HepG2 (cell line): ENCODE results near the gene ARSB. TPM values are rescaled to one million over a fixed set of nuclear protein-coding genes. Genes with fewer than 3 reads are reported as not detected.
A peak's percentile ranks its signal among the peaks of the same experiment; 100 is the strongest.

Experiments
- ATAC-seq: fragments of 200-7000 bp; cut with Tn5 transposase; 3 replicates; pipeline ENCODE4 v1.9.1; 2020; ENCODE audit warnings: mild to moderate bottlenecking, moderate library complexity
- BruUV-seq: library from RNA; stranded (reverse); fragments of 400-500 nt; replicated peaks from 2 replicates; lab custom pipeline; 2021; lab: Mats Ljungman, UMichigan
- CTCF ChIA-PET: fragments of 300-600 bp; formaldehyde crosslinking; extraction: SDS; loops from one replicate; lab custom pipeline; 2021; ENCODE audit warnings: low total read pairs, inconsistent platforms, low intra/inter-chr PET ratio; lab: Yijun Ruan, JAX
- POLR2A ChIA-PET: fragments of 350-600 bp; sonication (Branson Sonifier 250); formaldehyde crosslinking; loops from one replicate; lab custom pipeline; 2020; ENCODE audit warnings: antibody characterized with exemption, inconsistent platforms; lab: Yijun Ruan, JAX
- DNase-seq: peaks from one replicate; pipeline ENCODE4 v3.0.0-alpha.2; 2015; ENCODE audit warnings: low spot score
- FAIRE-seq: peaks from 3 replicates; lab custom pipeline; 2011; peaks lifted over from hg19 to GRCh38; lab: Jason Lieb, UNC
- H2AFZ ChIP-seq: one replicate; pipeline ENCODE4 v1.6.1; 2011; ENCODE audit warnings: low read length, inconsistent platforms
- H3K27ac ChIP-seq: fragments of 300-600 bp; 3 replicates; pipeline ENCODE4 v1.8.0; 2011; ENCODE audit warnings: mixed run types, mild to moderate bottlenecking, mixed read lengths, low read length, inconsistent platforms; ENCODE audit not compliant: insufficient read depth; ENCODE audit errors: extremely low read length
- H3K27me3 ChIP-seq, 2 experiments: fragments of 200-600 bp in 1 of 2; 2 replicates in 1 of 2; 3 replicates in 1 of 2; pipeline versions ENCODE4 v1.6.0 to v1.8.0; 2011; ENCODE audit warnings: low read length in 2 of 2, mild to moderate bottlenecking in 2 of 2, moderate library complexity in 2 of 2, inconsistent platforms in 1 of 2; ENCODE audit not compliant: insufficient read depth in 2 of 2, control insufficient read depth in 1 of 2
- H3K36me3 ChIP-seq, 2 experiments: fragments of 200-600 bp in 1 of 2; replicated peaks in 1 of 2; 2 replicates in 1 of 2; 3 replicates in 1 of 2; pipeline versions ENCODE4 v1.5.1 to v1.8.0; 2011; ENCODE audit warnings: low read length in 2 of 2, inconsistent platforms in 1 of 2; ENCODE audit not compliant: insufficient read depth in 2 of 2, control insufficient read depth in 1 of 2
- H3K4me1 ChIP-seq: 2 replicates; pipeline ENCODE4 v1.5.1; 2012; ENCODE audit warnings: low read length, inconsistent platforms; ENCODE audit not compliant: insufficient read depth
- H3K4me2 ChIP-seq: 2 replicates; pipeline ENCODE4 v1.6.0; 2011; ENCODE audit warnings: low read depth, low read length, inconsistent platforms
- H3K4me3 ChIP-seq, 3 experiments: fragments of 200-600 bp in 1 of 3; sonication (generic), shearing (Covaris generic) in 1 of 3; replicated peaks in 1 of 3; 2 replicates each; pipeline ENCODE4 v1.5.1; 2011 to 2016; ENCODE audit warnings: low read length in 3 of 3, inconsistent platforms in 2 of 3, low read depth in 2 of 3, mild to moderate bottlenecking in 2 of 3, control low read depth in 1 of 3, mixed read lengths in 1 of 3; ENCODE audit not compliant: insufficient read depth in 1 of 3
- H3K79me2 ChIP-seq: one replicate; pipeline ENCODE4 v1.6.1; 2011; ENCODE audit warnings: low read length, inconsistent platforms; ENCODE audit not compliant: insufficient read depth
- H3K9ac ChIP-seq: 2 replicates; pipeline ENCODE4 v1.6.0; 2011; ENCODE audit warnings: mild to moderate bottlenecking, low read depth, low read length, inconsistent platforms; ENCODE audit not compliant: insufficient read depth
- H3K9me3 ChIP-seq: 2 replicates; pipeline ENCODE4 v1.5.1; 2012; ENCODE audit warnings: mild to moderate bottlenecking, low read length
- H4K20me1 ChIP-seq: 2 replicates; pipeline ENCODE4 v1.6.0; 2011; ENCODE audit warnings: inconsistent platforms, mild to moderate bottlenecking, low read length, moderate library complexity; ENCODE audit not compliant: insufficient read depth
- BRD4 ChIP-seq: sonication (generic); formaldehyde crosslinking; IDR thresholded peaks from 2 replicates; pipeline ENCODE4 v1.4.0; 2020; ENCODE audit warnings: missing genetic modification reagents
- HOXD1 ChIP-seq: sonication (generic); formaldehyde crosslinking; IDR thresholded peaks from 2 replicates; pipeline ENCODE4 v1.5.0; 2020; ENCODE audit warnings: missing genetic modification reagents
- KAT2B ChIP-seq: fragments of 150-350 bp; IDR thresholded peaks from 2 replicates; pipeline ENCODE4 v1.6.1; 2014; ENCODE audit warnings: low read depth, low read length, borderline replicate concordance
- PAX8 ChIP-seq: sonication (generic); formaldehyde crosslinking; IDR thresholded peaks from 2 replicates; pipeline ENCODE4 v1.8.0; 2022; ENCODE audit warnings: mild to moderate bottlenecking, missing genetic modification reagents, borderline replicate concordance
- POLR2G ChIP-seq: fragments of 200-400 bp; formaldehyde crosslinking; IDR thresholded peaks from 2 replicates; pipeline ENCODE4 v1.6.1; 2018; ENCODE audit warnings: mild to moderate bottlenecking, low read depth, low read length, moderate library complexity
- PRDM15 ChIP-seq: sonication (generic); formaldehyde crosslinking; IDR thresholded peaks from 2 replicates; pipeline ENCODE4 v1.4.0; 2020; ENCODE audit warnings: missing genetic modification reagents
- ZFY ChIP-seq: sonication (generic); formaldehyde crosslinking; IDR thresholded peaks from 2 replicates; pipeline ENCODE4 v1.4.0; 2020; ENCODE audit warnings: missing genetic modification reagents
- ZNF274 ChIP-seq: sonication (generic); formaldehyde crosslinking; IDR thresholded peaks from 2 replicates; pipeline ENCODE4 v1.5.1; 2020; ENCODE audit warnings: mild to moderate bottlenecking, missing genetic modification reagents
- ZNF331 ChIP-seq: sonication (generic); formaldehyde crosslinking; IDR thresholded peaks from 2 replicates; pipeline ENCODE4 v1.4.0; 2020; ENCODE audit warnings: missing genetic modification reagents
- ZNF446 ChIP-seq: sonication (generic); formaldehyde crosslinking; IDR thresholded peaks from 2 replicates; pipeline ENCODE4 v1.5.0; 2020; ENCODE audit warnings: mild to moderate bottlenecking, missing genetic modification reagents
- ZNF574 ChIP-seq: sonication (generic); formaldehyde crosslinking; IDR thresholded peaks from 2 replicates; pipeline ENCODE4 v1.4.0; 2020; ENCODE audit warnings: missing genetic modification reagents
- WGBS: methylation state at CpG from one replicate; pipeline ENCODE4 v1.1.6; 2017; ENCODE audit warnings: low lambda C conversion rate; 5-methylcytosine and 5-hydroxymethylcytosine counted together
- in situ Hi-C: cut with HindIII; loops from 2 replicates; pipeline ENCODE4 v1.10.0; 2017; ENCODE audit warnings: low pct_unique_long_range_greater_than_20kb; ENCODE audit not compliant: extremely low pct_ligation_motif_present
- intact Hi-C: fragments of 100-400 bp; cut with micrococcal nuclease; formaldehyde crosslinking; loops from one replicate; pipeline ENCODE4 v1.10.0; 2022; ENCODE audit not compliant: unreplicated experiment
- polyA plus RNA-seq, 8 experiments: library from polyadenylated mRNA; depleted of rRNA in 3 of 8; stranded (reverse) in 7 of 8; unstranded in 1 of 8; fragments of >200 nt; fragmentation: Illumina TruSeq in 4 of 8; extraction: Trizol in 4 of 8; gene quantifications; 2 replicates each; pipeline versions ENCODE4 v1.2.1 to v1.2.3, GENCODE V29; 2011 to 2016; ENCODE audit warnings: low read depth in 4 of 8, missing spikeins in 1 of 8, mixed read lengths in 1 of 8; ENCODE audit not compliant: insufficient read depth in 1 of 8
- total RNA-seq, 5 experiments: library from RNA; depleted of rRNA; stranded (reverse); fragments of >200 nt; fragmentation: Illumina TruSeq; extraction: Trizol; gene quantifications; 2 replicates each; pipeline ENCODE4 v1.2.3, GENCODE V29; 2016; ENCODE audit warnings: low read depth in 1 of 5
- TF ChIP-seq, protein P1 (sequence below): sonication (generic); formaldehyde crosslinking; IDR thresholded peaks from 2 replicates; pipeline ENCODE4 v1.4.0; 2020; ENCODE audit warnings: missing genetic modification reagents
- TF ChIP-seq, protein P2 (sequence below): conservative IDR thresholded peaks from 2 replicates; pipeline ENCODE4 v1.6.1; 2018; ENCODE audit warnings: missing genetic modification reagents

ARSB gene
- total and polyA plus RNA-seq, 2 of the 13 experiments (the other 11 are each of a cell fraction or from before 2014, with no cell fraction given): 52.6 to 66.4 TPM

- Histone ChIP-seq H2AFZ (no peak overlapping the region), H3K4me3 (peak overlapping the region; percentile 52 to 93 (median 88)), H3K27me3 (no peaks in the 10 kb centered on the region; a peak in 1 of 5 replicates), H3K36me3 (no peaks in the 10 kb centered on the region), H3K4me2 (peak overlapping the region; percentile 80), H3K27ac (peak overlapping the region; percentile 99), H3K9ac (peak overlapping the region; percentile 98), H3K4me1 (peaks cover 57% of the 10 kb centered on the region), H3K79me2 (peaks cover 36% of the 10 kb centered on the region), H3K9me3 (no peaks in the 10 kb centered on the region), H4K20me1 (peaks cover 3% of the 10 kb centered on the region; the same call in 1 of the 2 replicates)
- BruUV-seq: no TSS peak
- POLR2A ChIA-PET: interaction anchor here (1.0 to 3.9 kb wide), 13 partner anchors 10 to 466 kb away, joined by 3 to 46 read pairs (median 4); partner anchors contain the start of genes BHMT2 and DMGDH
- FAIRE-seq (no peak), ATAC-seq (peak; percentile 67), DNase-seq (peak; percentile 79)
- intact Hi-C loops (loop anchor here (10.0 kb wide), 1 partner anchor 340 kb away; the partner anchor contains the start of gene LHFPL2), in situ Hi-C loops (no loop called here)
- CTCF ChIA-PET: no interaction called here
- under 1% methylated on average over 42 of the region's 79 CpGs for WGBS
- TF ChIP-seq ZNF446 (peak; percentile 79; the same call in 1 of the 2 replicates), BRD4 (CRISPR knock-in tag) (peak; percentile 50; the same call in 1 of the 2 replicates), ZNF574 (peak; percentile 49), PRDM15 (CRISPR knock-in tag) (peak; percentile 38; the same call in 1 of the 2 replicates), ZFY (CRISPR knock-in tag) (peak; percentile 71), PAX8 (CRISPR knock-in tag) (no peak), ZNF274 (CRISPR knock-in tag) (peak; percentile 38; the same call in 1 of the 2 replicates), POLR2G (peak; percentile 58), HOXD1 (CRISPR knock-in tag) (no peak), KAT2B (no peak), ZNF331 (no peak)
- TF ChIP-seq, protein P1, sequence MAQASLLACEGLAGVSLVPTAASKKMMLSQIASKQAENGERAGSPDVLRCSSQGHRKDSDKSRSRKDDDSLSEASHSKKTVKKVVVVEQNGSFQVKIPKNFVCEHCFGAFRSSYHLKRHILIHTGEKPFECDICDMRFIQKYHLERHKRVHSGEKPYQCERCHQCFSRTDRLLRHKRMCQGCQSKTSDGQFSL (CRISPR knock-in tag): no peak
- TF ChIP-seq, protein P2, sequence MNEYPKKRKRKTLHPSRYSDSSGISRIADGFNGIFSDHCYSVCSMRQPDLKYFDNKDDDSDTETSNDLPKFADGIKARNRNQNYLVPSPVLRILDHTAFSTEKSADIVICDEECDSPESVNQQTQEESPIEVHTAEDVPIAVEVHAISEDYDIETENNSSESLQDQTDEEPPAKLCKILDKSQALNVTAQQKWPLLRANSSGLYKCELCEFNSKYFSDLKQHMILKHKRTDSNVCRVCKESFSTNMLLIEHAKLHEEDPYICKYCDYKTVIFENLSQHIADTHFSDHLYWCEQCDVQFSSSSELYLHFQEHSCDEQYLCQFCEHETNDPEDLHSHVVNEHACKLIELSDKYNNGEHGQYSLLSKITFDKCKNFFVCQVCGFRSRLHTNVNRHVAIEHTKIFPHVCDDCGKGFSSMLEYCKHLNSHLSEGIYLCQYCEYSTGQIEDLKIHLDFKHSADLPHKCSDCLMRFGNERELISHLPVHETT (CRISPR knock-in tag): no peak
Measured at GRCh38 chr5:78984439-78985115, 533 bp downstream of the ARSB start.
